Upper lobe of left lung (tissue), 4 donors: ENCODE measurements around the gene ANKRD11.

Experiments used
- CTCF ChIP-seq, 6 experiments: fragments of 450-650 bp in 4 of 6; fragments of 200-600 bp in 2 of 6; sonication (generic) in 2 of 6; IDR thresholded peaks; one replicate each; pipeline ENCODE4 v1.5.1; 2016 to 2019; ENCODE audit warnings: antibody characterized with exemption in 6 of 6
- EP300 ChIP-seq, 4 donors: sonication (generic); formaldehyde crosslinking; IDR thresholded peaks; one replicate each; pipeline ENCODE4 v1.5.1; 2017; ENCODE audit warnings: antibody characterized with exemption in 4 of 4, control low read depth in 2 of 4
- POLR2A ChIP-seq, 4 donors: fragments of 450-650 bp; IDR thresholded peaks; one replicate each; pipeline ENCODE4 v1.5.1; 2016 to 2017; ENCODE audit warnings: antibody characterized with exemption in 4 of 4, mild to moderate bottlenecking in 2 of 4
- POLR2AphosphoS5 ChIP-seq, 2 donors: sonication (generic); formaldehyde crosslinking; IDR thresholded peaks; one replicate each; pipeline ENCODE4 v1.5.1; 2017; ENCODE audit warnings: antibody characterized with exemption in 2 of 2

GRCh38 chr16:89431158-89431584 lies 59.2 kb downstream of the ANKRD11 start:
- TF ChIP-seq CTCF (IDR thresholded peaks at IDR 0.05) (no peak), EP300 (IDR thresholded peaks at IDR 0.05) (no peak), POLR2AphosphoS5 (IDR thresholded peaks at IDR 0.05) (no peak), POLR2A (IDR thresholded peaks at IDR 0.05) (no peak)
